ENCODE data around the gene FAM120A.
"Not testable (repeated sequence)": the region's sequence is repeated elsewhere in the genome, so short reads cannot be mapped to it uniquely, and the experiment has no call there.

Gene FAM120A, protein sequence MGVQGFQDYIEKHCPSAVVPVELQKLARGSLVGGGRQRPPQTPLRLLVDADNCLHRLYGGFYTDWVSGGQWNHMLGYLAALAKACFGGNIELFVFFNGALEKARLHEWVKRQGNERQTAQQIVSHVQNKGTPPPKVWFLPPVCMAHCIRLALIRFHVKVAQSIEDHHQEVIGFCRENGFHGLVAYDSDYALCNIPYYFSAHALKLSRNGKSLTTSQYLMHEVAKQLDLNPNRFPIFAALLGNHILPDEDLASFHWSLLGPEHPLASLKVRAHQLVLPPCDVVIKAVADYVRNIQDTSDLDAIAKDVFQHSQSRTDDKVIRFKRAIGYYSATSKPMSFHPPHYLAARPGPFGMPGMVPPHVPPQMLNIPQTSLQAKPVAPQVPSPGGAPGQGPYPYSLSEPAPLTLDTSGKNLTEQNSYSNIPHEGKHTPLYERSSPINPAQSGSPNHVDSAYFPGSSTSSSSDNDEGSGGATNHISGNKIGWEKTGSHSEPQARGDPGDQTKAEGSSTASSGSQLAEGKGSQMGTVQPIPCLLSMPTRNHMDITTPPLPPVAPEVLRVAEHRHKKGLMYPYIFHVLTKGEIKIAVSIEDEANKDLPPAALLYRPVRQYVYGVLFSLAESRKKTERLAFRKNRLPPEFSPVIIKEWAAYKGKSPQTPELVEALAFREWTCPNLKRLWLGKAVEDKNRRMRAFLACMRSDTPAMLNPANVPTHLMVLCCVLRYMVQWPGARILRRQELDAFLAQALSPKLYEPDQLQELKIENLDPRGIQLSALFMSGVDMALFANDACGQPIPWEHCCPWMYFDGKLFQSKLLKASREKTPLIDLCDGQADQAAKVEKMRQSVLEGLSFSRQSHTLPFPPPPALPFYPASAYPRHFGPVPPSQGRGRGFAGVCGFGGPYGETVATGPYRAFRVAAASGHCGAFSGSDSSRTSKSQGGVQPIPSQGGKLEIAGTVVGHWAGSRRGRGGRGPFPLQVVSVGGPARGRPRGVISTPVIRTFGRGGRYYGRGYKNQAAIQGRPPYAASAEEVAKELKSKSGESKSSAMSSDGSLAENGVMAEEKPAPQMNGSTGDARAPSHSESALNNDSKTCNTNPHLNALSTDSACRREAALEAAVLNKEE

DNA sequence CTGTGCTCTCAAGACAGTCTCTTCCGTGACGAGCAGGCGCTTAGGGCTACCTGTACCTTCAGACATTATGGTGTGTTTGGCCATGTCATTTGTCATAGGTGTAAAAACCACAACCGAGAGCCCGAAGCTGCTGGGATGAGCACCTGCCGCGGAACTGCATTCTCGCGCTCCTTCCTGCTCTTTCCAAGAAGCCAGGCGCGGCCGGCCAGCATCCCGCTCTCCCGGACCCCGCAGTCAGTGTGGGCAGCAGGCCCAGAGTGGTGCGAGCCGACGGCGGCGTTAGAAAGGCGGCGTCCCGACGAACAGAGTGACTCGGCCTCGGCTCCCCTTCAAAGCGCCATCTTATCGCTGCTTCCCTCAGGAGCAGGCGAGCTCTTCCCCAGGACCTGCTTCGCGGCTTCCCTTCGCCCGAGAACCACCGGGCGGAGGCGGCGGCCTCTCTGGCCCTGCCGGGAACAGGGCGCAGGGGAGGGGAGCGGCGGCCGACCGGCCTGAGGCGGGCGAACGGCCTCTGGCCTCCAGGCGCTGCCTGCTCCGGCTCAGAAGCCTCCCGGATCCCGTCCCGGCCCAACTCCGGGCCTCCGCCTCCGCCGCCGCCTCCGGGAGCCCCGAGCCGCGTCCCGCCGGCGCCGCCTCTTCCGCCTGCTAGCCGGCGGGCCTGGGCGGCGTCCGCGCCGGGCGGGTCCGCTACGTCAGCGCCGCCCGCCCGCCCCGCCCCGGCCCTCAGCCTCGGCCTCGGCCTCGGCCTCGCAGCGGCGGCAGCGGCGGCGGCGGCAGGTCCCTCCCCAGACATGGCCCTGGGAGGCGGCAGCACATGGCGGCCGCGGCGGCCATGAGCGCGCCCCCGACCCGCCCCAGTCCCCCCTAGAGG is at the start of gene FAM120A:
Gene FAM120A, plus strand, starts transcription at position 741 of the 871 bp plus-strand sequence. CDS start 231 bp downstream, outside the sequence.
- peak; percentile 56 for DNase-seq (ENCODE audit: low spot score)

GRCh38 chr9:93406371-93406770 is 45.1 kb upstream of the FAM120A start:
- DNase-seq (ENCODE audit: low spot score) = no peak

GRCh38 chr9:93413530-93413929 is 38.0 kb upstream of the FAM120A start:
- DNase-seq (ENCODE audit: low spot score) = no peak

GRCh38 chr9:93415176-93415690 is 36.3 kb upstream of the FAM120A start:
- no peak for DNase-seq (ENCODE audit: low spot score)

DNA sequence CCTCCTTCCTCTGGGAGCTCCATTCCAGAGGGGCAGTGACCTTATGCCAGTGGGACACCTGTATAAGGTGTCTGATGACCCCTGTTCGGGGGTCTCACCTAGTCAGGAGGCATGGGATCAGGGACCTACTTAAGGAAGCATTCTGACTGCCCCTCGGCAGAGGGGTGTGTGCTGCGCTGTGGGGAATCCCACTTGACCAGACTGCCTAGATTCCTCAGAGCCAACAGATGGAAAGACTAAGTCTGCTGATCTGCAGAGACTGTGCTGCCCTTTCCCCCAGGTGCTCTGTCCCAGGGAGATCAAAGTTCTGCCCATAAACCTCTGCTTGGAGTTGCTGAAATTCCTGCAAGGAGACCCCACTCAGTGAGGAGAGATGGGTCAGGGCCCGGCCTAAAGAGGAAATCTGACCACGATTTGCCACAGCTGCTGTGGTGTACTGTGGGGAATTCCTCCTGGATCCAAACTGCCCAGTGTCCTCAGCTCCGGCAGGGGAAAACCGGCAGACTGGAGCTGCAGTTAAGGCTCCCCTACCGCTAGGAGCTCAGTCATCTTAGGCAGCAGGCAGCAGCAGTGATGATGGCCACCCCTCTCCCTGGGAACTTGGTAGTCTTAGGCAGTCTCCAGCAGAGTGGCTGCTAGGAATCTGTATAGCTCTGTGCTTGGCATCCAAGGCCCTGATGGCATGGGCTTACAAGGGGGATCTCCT is 34.8 kb upstream of the FAM120A start:
- no peak for DNase-seq (ENCODE audit: low spot score)

- DNase-seq (ENCODE audit: low spot score) = no peak
Observed at GRCh38 chr9:93417538-93417937, 33.9 kb upstream of the FAM120A start.

DNA sequence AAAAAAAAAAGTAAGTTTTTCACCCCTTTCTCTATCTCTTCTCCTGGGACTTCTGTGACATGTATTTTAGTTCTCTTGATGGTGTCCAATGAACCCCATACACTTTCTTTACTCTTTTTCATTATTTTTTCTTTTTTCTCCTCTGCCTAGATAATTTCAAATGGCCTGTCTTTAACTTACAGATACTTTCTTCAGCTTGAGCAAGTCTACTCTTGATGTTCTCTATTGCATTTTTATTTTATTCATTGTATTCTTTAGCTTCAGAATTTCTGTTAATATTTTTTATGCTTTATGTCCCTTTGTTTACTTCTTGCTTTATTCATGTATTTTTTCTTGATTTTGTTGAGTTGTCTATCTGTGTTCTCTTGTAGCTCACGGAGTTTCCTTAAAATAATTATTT is 32.5 kb upstream of the FAM120A start:
- no peak for DNase-seq (ENCODE audit: low spot score)

GRCh38 chr9:93422977-93423616 is 28.4 kb upstream of the FAM120A start:
- DNase-seq (ENCODE audit: low spot score) = no peak

GRCh38 chr9:93427655-93428379 is 23.7 kb upstream of the FAM120A start:
- DNase-seq (ENCODE audit: low spot score) = no peak

DNA sequence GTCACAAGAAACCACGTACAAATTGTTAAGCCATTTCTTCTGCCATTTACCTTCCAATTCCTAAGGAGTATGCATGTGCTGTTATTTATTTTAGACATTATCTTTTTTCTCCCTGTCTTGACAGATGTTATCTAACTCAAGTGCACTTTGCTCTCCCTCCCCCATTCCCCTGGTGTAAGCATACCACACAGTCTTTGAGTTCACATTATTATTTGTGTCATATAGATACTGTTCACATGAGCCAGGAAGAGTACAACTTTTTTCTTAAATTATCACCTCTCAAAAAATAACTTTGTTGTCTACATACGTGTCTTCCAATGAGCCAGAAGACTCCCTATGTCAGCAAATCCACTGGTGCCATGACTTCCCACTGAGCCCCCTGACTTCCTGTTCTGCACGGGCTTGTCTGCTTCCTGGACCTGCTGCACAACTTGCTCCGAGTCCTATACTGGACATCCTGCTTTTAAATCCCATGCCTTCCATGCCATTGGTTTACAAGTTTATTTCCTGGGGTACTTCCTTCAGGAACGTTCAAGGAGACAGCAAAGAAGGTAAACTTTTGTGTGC is 19.9 kb upstream of the FAM120A start:
- DNase-seq (ENCODE audit: low spot score) = no peak

DNA sequence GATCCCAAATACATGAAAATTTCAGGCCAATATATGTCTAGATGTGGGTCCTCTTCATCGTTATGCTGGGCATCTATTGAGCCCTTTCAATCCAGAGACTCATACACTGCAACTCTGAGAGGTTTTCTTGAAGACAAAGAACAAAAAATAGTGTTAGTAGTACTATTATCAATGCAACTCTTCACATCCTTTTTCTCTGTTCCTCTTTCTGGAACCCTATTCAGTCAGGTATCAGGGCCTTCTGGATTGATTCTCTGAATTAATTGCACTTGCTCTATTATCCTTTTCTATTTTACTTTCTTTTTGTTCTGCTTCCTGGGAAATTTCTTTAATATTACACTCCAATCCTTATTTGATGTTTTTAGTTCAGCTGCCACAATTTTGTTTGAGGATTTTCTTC is 18.5 kb upstream of the FAM120A start:
- no peak for DNase-seq (ENCODE audit: low spot score)

- no peak for DNase-seq (ENCODE audit: low spot score)
Observed at GRCh38 chr9:93434056-93434455, 17.4 kb upstream of the FAM120A start.

DNA sequence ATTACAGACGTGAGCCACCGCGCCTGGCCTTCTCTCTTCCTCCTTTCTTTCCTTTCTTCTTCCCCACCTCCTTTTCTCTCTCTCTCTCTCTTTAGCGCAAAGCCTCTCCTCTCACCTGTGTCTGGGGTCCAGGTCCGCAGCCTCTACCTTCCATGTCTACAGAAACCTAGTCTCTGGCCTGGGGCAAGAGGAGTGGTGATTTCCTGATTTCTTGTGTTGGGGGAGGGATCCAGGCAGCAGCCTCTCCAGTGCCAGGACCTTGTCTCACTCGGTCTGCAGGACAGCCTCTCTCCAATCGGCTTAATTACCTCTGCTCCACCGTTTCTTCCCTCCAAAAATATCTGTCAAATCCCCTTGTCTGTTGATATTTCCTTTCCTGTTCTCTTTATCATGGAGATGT is 16.1 kb upstream of the FAM120A start:
- DNase-seq (ENCODE audit: low spot score) = no peak

GRCh38 chr9:93436218-93436617 is 15.3 kb upstream of the FAM120A start:
- DNase-seq (ENCODE audit: low spot score) = no peak

DNA sequence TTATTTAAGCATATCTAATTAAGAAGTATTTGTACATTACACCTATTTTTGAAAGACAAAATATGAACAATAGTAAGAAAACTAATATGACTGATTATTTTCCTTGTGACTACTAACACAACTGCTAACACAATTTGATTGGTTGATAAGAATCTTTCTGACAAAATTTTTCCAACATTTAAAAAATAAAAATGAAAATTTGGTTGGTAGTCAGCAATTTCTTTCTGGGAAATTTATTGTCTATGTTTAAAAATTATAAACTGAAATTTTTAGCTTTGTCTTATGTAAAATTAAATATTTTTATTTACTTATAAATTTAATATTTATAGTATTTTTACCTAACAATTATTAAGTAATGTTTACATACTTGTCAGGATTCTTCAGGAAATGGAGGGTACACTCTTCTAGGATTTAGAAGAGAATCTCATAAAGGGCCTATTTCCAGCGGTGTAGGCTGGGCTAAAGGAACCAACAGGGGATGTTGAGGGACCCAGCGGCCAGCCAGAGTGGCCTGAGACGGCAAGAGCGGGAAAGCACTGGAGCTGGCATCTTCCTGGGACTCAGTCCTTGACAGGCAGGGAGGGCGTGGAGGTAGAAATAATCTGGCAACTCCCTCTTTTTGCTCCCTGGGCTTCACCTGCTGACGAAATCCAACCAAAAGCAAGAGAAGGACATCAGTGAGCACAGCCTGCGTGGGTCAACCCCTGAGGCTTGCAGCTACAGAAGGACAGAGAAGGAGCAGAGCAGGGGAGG is 14.7 kb upstream of the FAM120A start:
- no peak for DNase-seq (ENCODE audit: low spot score)

GRCh38 chr9:93437996-93438395 is 13.5 kb upstream of the FAM120A start:
- no peak for DNase-seq (ENCODE audit: low spot score)

GRCh38 chr9:93439301-93439700 is 12.2 kb upstream of the FAM120A start:
- not testable (repeated sequence) for DNase-seq (ENCODE audit: low spot score)

DNA sequence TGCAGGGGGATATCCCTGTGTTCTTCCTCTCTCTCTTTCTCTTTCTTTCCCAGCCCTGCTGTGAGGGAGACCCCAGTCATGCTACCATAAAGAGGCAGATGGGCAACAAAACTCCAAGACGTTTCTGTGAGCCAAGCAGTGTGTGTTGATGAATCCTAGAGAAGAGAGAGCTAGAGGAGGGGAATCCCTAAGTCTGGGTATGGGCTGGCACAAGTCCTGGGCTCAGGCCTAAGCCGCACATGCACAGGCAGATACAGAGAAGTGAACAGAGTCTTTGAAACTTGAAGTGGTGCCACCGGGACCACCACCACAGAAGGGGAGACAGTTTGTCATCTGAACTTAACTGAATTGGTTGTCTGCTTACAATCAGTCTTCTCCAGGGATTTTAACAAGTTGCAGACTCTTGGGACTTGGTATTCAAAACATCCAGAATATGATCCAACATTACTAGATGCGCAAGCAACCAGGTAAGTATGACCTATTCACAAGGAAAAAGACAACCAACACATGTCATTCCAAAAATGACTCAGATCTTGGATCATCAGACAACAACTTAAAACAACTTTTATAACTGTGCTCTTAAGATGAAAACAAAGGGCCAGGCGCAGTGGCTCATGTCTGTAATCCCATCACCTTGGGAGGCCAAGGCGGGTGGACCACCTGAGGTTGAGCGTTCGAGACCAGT is 10.4 kb upstream of the FAM120A start:
- no peak for DNase-seq (ENCODE audit: low spot score)

Measured in HuH-7 (cell line).